ENCODE measurements around the gene CIDEA. TPM values are rescaled to one million over a fixed set of nuclear protein-coding genes. Genes with fewer than 3 reads are reported as not detected.
"Not testable (repeated sequence)": the region's sequence is repeated elsewhere in the genome, so short reads cannot be mapped to it uniquely, and the experiment has no call there.

Gene CIDEA
- total and polyA plus RNA-seq, 2 donors from 2014 or later, result not detected

DNA sequence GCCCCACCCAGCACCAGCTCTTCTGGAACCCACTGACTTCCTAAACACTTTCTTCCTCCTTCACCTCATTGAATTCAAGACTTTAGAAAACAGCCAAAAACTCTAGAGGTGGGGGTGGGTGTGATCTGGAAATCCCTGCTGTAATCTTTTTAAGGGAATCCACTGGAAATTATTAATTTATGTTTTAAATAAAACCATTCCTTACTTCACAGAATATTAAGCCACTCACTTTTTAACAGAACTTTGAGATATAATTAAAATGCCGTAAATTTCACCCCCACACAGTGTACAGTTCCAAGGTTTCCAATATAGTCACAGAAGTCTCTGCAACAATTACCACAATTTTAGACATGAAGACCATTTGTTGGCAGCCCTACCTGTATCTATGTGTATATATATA is 30.8 kb upstream of the CIDEA start:
- H3K4me3 ChIP-seq (ENCODE audit: low read length in 3 of 3); H3K4me1 ChIP-seq (ENCODE audit: control insufficient read depth in 2 of 3, insufficient read depth in 2 of 3, low read depth in 1 of 3, low read length in 3 of 3); H3K36me3 ChIP-seq (ENCODE audit: control insufficient read depth in 2 of 3, insufficient read depth in 3 of 3, low read length in 3 of 3); H3K27me3 ChIP-seq (ENCODE audit: control insufficient read depth, insufficient read depth, low read length); H3K27ac ChIP-seq (ENCODE audit: low read depth in 2 of 2, low read length in 2 of 2); DNase-seq; intact Hi-C loops (cut with DNase I); H3K9me3 ChIP-seq (ENCODE audit: control insufficient read depth in 2 of 3, insufficient read depth in 1 of 3, low read length in 3 of 3); H3K9ac ChIP-seq (ENCODE audit: low read length in 3 of 3); FAIRE-seq: not testable (repeated sequence)

DNA sequence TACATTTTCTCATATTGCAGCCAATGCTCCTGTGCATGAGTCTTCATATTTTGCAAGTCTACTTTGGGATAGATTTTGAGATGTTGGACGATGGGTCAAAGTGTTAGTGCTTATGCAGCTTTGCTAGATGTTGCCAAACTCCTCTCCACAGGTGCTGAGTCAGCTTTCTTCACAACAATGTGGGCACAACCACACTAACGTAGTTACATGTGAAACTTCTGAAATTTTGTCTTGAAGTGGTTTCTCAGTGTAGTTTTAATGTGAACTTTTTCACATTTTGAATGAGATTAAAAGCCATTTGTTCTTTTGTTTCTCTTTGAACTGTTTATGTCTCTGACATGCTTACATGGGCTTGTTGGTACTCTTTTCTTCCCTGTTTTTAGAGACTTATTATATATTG is 27.4 kb upstream of the CIDEA start:
- FAIRE-seq; H3K4me3 ChIP-seq (ENCODE audit: low read length in 3 of 3); DNase-seq; H3K9me3 ChIP-seq (ENCODE audit: control insufficient read depth in 2 of 3, insufficient read depth in 1 of 3, low read length in 3 of 3); H3K27ac ChIP-seq (ENCODE audit: low read depth in 2 of 2, low read length in 2 of 2); H3K36me3 ChIP-seq (ENCODE audit: control insufficient read depth in 2 of 3, insufficient read depth in 3 of 3, low read length in 3 of 3); H3K9ac ChIP-seq (ENCODE audit: low read length in 3 of 3); H3K27me3 ChIP-seq (ENCODE audit: control insufficient read depth, insufficient read depth, low read length); H3K4me1 ChIP-seq (ENCODE audit: control insufficient read depth in 2 of 3, insufficient read depth in 2 of 3, low read depth in 1 of 3, low read length in 3 of 3); intact Hi-C loops (cut with DNase I): not testable (repeated sequence)

DNA sequence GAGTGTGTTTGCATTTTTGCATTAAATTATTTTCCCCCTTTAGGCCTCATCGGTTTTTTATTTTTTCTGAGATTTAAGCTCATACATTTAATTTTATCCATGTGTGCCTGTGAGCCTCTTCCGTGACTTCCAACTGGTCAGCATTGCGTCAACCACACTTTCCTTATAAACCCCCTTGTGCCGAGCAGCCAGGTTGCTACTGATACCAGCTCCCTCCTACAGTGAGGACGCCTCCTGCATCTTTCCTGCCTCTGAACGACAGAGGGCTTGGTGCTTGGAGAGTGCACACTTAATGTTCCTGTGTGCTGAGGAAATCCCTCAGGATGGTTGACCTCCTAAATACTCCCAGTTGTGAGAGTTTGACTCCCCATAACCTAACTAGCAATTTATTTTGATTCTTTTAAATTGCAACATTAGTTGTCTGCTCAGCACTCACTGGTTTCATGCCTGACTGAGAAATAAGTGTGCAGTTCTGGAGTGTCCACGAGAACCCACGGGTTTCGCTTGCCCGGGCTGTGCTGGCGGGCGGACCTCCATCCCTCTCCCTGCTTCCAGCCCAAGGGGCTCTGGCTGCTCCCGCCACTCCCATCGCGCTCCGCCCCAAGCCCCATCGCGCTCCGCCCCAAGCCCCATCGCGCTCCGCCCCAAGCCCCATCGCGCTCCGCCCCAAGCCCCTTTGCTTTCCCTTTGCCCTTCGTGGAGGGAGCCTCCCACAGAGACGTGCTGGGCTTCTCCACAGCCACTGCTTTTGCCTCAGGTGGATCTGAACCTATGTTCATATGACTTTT is 26.6 kb upstream of the CIDEA start:
- H3K9me3 ChIP-seq (ENCODE audit: control insufficient read depth in 2 of 3, insufficient read depth in 1 of 3, low read length in 3 of 3); H3K36me3 ChIP-seq (ENCODE audit: control insufficient read depth in 2 of 3, insufficient read depth in 3 of 3, low read length in 3 of 3); H3K4me1 ChIP-seq (ENCODE audit: control insufficient read depth in 2 of 3, insufficient read depth in 2 of 3, low read depth in 1 of 3, low read length in 3 of 3); DNase-seq; H3K27ac ChIP-seq (ENCODE audit: low read depth in 2 of 2, low read length in 2 of 2); FAIRE-seq; H3K4me3 ChIP-seq (ENCODE audit: low read length in 3 of 3); H3K9ac ChIP-seq (ENCODE audit: low read length in 3 of 3); intact Hi-C loops (cut with DNase I); H3K27me3 ChIP-seq (ENCODE audit: control insufficient read depth, insufficient read depth, low read length): not testable (repeated sequence)

DNA sequence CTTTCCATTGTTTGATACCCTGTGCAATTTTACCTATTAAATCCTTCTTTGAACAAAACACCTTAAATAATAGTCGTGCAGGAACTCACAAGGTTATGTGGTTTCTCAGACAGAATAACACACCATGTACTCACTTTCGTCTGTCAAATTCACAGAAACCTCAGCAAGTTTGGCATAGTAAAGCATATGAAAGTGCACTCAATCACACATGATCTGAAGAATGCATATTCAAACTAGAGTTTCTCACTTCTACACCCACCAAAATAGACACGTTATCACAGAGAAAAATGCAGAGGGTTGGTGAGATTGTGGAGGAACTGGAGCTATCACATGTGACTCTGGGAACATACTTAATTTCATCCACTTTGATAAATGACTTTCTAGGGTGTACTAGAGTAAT is 25.9 kb upstream of the CIDEA start:
- H3K36me3 ChIP-seq (ENCODE audit: control insufficient read depth in 2 of 3, insufficient read depth in 3 of 3, low read length in 3 of 3); H3K4me1 ChIP-seq (ENCODE audit: control insufficient read depth in 2 of 3, insufficient read depth in 2 of 3, low read depth in 1 of 3, low read length in 3 of 3); H3K27me3 ChIP-seq (ENCODE audit: control insufficient read depth, insufficient read depth, low read length); H3K27ac ChIP-seq (ENCODE audit: low read depth in 2 of 2, low read length in 2 of 2); intact Hi-C loops (cut with DNase I); DNase-seq; H3K9ac ChIP-seq (ENCODE audit: low read length in 3 of 3); H3K4me3 ChIP-seq (ENCODE audit: low read length in 3 of 3); H3K9me3 ChIP-seq (ENCODE audit: control insufficient read depth in 2 of 3, insufficient read depth in 1 of 3, low read length in 3 of 3); FAIRE-seq: not testable (repeated sequence)

DNA sequence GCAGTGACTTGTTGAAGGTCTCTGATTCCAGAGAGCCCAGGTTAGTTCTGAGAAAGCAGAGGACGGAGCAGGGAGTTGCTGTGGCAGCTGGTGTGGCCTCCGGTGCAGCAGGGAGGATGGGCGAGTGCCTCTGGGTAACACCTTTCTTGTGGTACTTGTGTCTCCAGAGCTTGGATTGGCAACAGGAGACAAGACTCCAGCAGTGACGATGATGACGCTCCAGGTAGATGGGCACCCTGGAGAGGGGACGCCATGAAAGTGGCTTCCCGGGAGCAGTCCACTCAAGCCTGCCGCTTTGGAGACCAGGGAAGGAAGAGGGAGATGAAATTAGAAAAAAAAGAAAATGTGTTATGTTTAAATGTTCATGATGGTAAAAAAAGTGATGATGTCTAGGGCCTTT is 23.6 kb upstream of the CIDEA start:
- H3K9me3 ChIP-seq (ENCODE audit: control insufficient read depth in 2 of 3, insufficient read depth in 1 of 3, low read length in 3 of 3); H3K27ac ChIP-seq (ENCODE audit: low read depth in 2 of 2, low read length in 2 of 2); DNase-seq; H3K4me3 ChIP-seq (ENCODE audit: low read length in 3 of 3); H3K9ac ChIP-seq (ENCODE audit: low read length in 3 of 3); intact Hi-C loops (cut with DNase I); H3K4me1 ChIP-seq (ENCODE audit: control insufficient read depth in 2 of 3, insufficient read depth in 2 of 3, low read depth in 1 of 3, low read length in 3 of 3); H3K36me3 ChIP-seq (ENCODE audit: control insufficient read depth in 2 of 3, insufficient read depth in 3 of 3, low read length in 3 of 3); H3K27me3 ChIP-seq (ENCODE audit: control insufficient read depth, insufficient read depth, low read length); FAIRE-seq: not testable (repeated sequence)
